Pericardium fibroblast (primary cell): Measurements from ENCODE around the gene MAGEE1. TPM values are rescaled to one million over a fixed set of nuclear protein-coding genes. Genes with fewer than 3 reads are reported as not detected.

Source experiments
- total RNA-seq: library from RNA; depleted of rRNA; stranded (reverse); fragments of >200 nt; gene quantifications from 2 replicates; pipeline ENCODE4 v1.2.3, GENCODE V29; 2015

Gene MAGEE1, protein sequence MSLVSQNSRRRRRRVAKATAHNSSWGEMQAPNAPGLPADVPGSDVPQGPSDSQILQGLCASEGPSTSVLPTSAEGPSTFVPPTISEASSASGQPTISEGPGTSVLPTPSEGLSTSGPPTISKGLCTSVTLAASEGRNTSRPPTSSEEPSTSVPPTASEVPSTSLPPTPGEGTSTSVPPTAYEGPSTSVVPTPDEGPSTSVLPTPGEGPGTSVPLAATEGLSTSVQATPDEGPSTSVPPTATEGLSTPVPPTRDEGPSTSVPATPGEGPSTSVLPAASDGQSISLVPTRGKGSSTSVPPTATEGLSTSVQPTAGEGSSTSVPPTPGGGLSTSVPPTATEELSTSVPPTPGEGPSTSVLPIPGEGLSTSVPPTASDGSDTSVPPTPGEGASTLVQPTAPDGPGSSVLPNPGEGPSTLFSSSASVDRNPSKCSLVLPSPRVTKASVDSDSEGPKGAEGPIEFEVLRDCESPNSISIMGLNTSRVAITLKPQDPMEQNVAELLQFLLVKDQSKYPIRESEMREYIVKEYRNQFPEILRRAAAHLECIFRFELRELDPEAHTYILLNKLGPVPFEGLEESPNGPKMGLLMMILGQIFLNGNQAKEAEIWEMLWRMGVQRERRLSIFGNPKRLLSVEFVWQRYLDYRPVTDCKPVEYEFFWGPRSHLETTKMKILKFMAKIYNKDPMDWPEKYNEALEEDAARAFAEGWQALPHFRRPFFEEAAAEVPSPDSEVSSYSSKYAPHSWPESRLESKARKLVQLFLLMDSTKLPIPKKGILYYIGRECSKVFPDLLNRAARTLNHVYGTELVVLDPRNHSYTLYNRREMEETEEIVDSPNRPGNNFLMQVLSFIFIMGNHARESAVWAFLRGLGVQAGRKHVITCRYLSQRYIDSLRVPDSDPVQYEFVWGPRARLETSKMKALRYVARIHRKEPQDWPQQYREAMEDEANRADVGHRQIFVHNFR
- total RNA-seq, result 0.09 and 0.47 TPM in 2 replicates

DNA sequence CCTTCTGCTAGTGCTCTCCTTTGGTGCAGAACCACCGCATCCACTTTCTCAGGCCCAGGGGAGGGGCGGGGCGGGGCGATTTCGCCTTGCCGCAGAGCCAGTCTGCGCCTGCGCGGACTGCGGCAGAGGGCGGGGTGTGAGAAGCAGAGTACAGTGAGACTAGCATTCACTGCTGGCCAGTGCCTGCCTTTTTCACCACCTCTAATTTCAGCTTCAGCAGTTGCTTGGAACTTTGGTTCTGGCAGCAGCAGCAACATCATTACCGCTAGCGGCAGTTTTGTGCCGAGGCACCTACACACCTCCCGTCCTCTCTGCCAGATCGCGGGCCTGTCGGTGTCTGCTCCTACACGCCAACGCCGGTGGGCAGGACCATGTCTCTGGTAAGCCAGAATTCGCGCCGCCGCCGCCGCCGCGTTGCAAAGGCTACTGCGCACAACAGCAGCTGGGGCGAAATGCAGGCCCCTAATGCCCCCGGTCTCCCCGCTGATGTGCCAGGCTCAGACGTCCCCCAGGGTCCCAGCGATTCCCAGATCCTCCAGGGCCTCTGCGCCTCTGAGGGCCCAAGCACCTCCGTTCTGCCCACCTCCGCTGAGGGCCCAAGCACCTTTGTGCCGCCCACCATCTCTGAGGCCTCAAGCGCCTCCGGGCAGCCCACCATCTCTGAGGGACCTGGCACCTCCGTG is at the start of gene MAGEE1:
Gene MAGEE1, plus strand, starts transcription at position 151 of the 683 bp plus-strand sequence. Its CDS starts 221 bp downstream, at position 372.

